Measurements from ENCODE around the gene NSUN4.
"Not testable (repeated sequence)": the region's sequence is repeated elsewhere in the genome, so short reads cannot be mapped to it uniquely, and the experiment has no call there.

The NSUN4 gene

DNA sequence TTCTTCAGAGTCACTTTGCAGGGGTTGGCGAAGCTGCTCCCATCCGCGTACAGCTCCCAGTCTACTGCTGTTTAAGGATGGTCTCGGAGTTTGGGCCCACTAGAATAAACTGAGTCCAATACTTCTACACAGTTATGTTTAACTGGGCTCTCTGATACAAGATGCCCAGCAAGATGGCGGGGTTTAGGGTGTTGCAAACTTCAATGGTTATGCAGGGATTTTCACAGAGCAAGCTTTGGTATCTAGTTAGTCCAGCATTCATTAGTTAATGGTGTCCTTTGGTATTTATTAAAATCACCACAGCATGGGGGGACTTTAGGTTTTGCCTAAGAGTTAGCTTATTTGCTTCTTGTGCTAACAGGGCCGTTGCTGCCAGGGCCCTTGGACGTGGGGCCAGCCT is 12.4 kb upstream of the NSUN4 start:
- DNase-seq (ENCODE audit: low read depth): not testable (repeated sequence)

GRCh38 chr1:46329807-46330206 is 10.8 kb upstream of the NSUN4 start:
- DNase-seq (ENCODE audit: low read depth): not testable (repeated sequence)

DNA sequence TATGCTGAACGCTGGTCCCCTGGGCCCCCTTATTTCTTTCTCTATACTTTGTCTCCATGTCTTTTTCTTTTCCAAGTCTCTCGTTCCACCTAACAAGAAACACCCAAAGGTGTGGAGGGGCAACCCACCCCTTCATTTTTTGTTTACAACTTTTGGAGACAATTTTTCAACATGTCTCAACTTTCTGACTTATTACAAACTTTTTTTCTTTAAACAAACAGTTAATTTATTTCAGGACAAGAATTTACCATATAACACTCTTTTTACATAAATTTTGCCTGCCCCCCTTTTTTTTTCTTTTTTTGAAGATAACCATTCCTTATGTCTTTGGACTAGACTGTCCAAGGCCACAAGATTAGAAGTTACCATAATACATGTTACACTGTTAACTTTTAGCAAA is 10.2 kb upstream of the NSUN4 start:
- not testable (repeated sequence) for DNase-seq (ENCODE audit: low read depth)

DNA sequence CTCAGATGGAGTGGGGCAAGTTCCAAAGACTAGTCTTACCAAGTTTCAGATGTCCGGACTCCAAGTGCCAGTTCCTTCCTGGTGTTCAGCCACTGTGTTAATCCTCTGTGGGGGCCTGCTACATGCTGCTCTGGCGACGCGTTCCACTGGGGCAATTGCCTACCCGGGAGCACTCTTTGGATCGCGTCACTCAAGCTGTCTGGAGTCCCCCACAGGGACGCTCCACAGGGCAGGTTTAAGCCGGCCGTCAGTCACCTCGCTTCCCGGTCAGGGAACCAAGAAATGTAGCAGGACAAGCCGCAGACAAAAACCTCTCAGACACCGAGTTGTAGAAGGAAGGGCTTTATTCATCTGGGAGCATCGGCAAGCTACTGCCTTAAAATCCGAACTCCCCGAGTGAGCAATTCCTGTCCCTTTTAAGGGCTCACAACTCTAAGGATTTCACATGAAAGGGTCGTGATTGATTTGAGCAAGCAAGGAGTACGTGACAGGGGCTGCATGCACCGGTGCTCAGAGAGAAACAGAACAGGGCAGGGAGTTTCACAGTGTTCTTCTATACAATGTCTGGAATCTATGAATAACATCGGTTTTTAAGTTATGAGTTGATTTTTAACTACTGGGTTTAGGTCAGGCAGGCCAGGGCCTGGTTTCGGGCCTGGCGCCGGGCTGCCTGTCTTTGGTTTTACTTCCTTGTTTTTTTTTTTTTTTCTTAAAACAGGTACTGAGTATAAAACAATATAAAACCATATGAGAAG is 8.6 kb upstream of the NSUN4 start:
- DNase-seq (ENCODE audit: low read depth): not testable (repeated sequence)

- no peak for DNase-seq (ENCODE audit: low read depth)
These were observed 7.1 kb upstream of the NSUN4 start for GRCh38 chr1:46333300-46334029.

DNA sequence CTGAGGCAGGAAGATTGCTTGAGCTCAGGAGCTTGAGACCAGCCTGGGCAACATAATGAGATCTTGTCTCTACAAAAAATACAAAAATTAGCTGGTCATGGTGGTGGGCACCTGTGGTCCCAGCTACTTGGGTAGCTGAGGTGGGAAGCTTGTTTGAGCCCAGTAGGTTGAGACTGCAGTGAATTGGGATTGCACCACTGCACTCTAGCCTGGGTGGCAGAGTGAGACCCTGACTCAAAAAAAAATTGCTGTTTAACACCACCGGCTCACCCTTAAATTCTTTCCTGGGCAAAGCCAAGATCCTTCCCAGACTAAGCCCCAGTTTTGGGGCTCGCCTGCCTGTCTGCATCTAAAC is 6.6 kb upstream of the NSUN4 start:
- DNase-seq (ENCODE audit: low read depth): no peak

GRCh38 chr1:46335081-46335480 is 5.5 kb upstream of the NSUN4 start:
- no peak for DNase-seq (ENCODE audit: low read depth)

DNA sequence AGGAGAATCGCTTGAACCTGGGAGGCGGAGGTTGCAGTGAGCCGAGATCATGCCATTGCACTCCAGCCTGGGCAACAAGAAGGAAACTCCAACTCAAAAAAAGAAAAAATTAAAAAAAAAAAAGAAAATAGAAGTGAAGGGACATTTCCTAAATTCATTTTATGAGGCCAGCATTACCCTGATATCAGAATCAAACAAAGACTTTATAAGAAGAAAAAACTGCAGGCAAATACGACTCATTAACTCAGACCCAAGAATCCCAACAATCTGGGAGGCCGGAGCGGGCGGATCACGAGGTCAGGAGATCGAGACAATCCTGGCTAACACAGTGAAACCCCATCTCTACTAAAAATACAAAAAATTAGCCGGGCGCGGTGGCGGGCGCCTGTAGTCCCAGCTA is 3.2 kb upstream of the NSUN4 start:
- not testable (repeated sequence) for DNase-seq (ENCODE audit: low read depth)

- no peak for DNase-seq (ENCODE audit: low read depth)
These were observed 846 bp downstream of the NSUN4 start for GRCh38 chr1:46341222-46342083.

DNA sequence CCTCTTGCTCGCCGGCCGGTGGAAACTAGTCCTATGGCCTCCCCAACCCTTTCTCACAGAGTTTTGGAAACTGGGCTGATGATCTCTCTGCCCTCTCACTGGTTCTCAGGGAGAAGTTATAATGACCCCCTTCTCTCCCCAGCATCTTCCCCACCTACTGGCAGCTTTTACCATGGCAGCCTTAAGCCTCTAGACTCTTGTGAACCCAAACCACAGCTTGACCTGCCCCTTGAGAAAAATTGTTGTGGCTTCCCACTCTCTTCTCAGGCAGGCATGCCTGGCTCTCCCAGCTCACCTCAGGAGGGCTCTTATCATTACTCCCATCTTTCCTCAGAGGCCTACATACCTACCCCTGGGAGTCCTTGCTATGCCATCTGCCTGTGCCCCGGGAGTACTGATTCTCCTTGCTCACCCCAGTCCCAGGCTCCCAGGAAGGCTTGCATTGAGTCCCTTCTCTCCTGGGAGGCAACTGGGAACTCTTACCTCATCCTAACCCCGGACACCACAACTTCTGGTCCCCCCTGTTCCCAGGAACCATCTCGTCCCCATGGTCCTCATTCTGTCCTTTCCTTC is 1.6 kb downstream of the NSUN4 start:
- DNase-seq (ENCODE audit: low read depth): no peak

DNA sequence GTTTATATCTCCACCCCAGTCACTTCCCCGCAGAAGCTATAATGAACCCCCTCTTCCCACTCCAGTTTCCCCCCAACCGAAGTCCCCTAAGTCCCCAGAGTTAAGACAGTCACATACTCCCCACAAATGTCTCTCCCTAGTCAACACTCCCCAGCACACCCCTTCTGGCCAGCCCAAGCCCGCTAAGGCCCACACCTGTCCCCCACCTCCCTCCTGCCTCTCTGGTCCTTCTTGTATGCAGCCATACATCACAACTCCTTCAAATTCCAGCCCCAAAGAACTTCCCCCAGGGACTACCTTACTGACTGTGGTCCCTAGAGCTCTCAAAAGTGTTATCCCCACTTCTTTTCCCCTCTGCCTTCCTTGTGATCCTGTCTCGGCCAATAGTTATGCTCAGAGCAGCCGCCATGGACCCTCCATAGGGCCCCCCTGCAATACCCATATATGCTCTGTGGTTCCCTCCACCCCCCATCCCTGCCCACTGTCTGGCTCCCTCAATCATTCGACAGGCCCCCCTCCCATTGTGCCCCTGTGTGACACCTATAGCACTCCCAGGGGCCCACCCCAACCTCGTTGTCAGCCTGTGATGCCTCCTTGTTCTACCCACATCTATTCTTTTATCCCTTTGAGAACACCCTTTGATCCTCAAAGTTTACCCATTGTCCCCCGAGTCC is 2.2 kb downstream of the NSUN4 start:
- no peak for DNase-seq (ENCODE audit: low read depth)

- DNase-seq (ENCODE audit: low read depth): no peak
These were observed 2.7 kb downstream of the NSUN4 start for GRCh38 chr1:46343351-46343695.

DNA sequence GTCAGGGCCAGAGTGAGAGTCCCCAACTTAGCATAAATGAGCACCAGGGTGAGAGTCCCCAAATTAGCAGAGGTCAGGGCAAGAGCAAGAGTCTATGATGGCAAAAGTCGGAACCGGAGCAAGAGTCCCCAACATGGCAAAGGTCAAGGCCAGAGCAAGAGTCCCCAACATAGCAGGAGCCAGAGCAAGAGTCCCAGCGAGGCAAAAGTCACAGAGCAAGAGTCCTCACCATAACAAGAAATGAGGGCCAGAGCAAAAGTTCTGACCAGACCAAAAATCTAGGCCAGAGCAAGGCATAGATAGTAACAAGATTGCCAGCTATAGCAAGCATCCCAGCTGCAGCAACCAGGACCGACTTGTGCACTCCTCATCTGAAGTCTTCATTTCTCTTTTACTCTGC is 3.1 kb downstream of the NSUN4 start:
- DNase-seq (ENCODE audit: low read depth): no peak

GRCh38 chr1:46344481-46344880 is 3.9 kb downstream of the NSUN4 start:
- DNase-seq (ENCODE audit: low read depth): no peak

DNA sequence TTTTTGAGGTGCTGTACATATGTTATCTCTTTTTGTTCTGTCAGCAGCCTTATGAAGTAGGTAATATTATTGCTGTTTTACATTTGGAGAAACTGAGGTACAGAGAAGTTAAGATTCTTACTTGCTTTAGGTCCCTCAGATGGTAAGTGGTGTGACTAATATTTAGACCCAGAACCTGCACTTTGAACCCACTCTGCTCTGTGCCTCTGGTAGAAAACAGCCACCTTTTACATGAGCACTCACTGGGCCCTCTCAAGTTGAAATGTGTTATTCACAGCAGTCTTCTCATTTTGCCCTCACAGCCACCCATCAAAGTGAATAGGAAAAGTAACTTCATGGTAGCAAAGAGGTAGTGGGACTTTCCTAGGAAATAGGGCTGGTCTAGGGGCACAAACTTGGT is 4.7 kb downstream of the NSUN4 start:
- DNase-seq (ENCODE audit: low read depth): no peak

DNA sequence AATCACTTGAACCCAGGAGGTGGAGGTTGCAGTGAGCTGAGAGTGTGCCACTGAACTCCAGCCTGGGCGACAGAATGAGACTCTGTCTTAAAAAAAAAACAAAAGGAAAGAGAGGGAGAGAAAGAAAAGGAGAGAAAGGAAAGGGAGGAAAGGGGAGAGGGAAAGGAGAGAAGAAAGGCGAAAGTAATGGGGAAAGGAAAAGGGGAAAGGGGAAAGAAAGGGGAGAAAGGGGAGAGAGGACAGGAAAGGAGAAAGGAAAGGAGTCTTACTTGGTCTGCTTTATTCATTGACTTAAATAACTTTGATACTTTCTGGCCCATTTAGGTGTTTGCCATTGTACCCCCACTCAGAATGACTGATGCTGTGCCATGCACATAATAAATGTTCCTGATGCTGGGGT is 11.8 kb downstream of the NSUN4 start:
- no peak for DNase-seq (ENCODE audit: low read depth)

GRCh38 chr1:46355920-46356319 is 15.3 kb downstream of the NSUN4 start:
- DNase-seq (ENCODE audit: low read depth): not testable (repeated sequence)

DNA sequence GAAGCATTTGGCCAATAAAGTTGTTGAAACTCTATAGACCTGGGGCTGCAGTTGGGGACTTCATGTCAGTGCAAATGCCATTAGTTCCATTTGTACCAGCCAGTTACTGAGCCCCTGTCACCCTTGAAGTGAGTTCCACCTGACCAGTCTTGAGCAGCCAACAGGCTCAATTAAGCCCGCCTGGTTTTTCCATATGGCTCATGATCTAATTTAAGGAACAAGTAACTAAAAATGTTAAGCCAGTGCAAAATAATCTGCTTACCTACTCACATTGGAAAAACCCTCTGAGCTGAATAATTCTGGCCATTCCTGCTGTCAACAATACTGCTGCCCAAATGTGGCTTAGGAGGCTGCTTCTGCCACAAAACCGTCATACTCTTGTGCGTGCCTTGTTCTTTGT is 21.6 kb downstream of the NSUN4 start:
- no peak for DNase-seq (ENCODE audit: low read depth)

DNA sequence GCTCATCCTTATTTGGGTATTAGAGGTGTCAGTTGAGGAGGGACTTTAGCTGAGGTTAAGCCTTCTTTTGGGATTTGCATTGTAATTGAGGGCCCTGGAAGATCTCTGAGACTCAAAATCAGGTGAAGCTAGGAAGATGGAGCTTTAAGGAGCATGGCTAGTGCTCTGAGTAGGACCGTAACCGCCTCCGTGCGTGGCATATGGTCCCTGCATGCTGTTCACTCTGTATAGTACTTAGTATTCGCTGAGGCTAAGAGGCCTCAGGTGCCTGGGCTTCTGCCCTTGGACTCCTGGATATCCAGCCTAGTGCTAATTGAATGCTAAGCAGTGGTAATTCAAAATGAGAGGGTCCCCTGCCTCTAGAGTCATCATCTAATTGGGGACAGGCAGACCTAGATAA is 22.5 kb downstream of the NSUN4 start:
- no peak for DNase-seq (ENCODE audit: low read depth)

- DNase-seq (ENCODE audit: low read depth): no peak
These were observed 24.0 kb downstream of the NSUN4 start for GRCh38 chr1:46364612-46365011.

DNA sequence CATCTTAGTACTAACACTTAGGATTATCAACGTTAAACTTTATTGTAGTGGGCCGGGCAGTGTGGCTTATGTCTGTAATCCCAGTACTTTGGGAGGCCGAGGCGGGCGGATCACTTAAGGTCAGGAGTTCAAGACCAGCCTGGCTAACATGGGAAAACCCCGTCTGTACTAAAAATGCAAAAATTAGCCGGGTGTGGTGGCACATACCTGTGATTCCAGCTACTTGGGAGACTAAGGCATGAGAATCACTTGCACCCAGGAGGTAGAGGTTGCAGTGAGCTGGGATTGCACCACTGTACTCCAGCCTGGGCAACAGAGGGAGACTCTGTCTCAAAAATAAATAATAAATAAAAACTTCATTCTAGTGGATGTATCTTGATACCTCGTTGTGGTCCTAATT is 25.2 kb downstream of the NSUN4 start:
- not testable (repeated sequence) for DNase-seq (ENCODE audit: low read depth)

DNA sequence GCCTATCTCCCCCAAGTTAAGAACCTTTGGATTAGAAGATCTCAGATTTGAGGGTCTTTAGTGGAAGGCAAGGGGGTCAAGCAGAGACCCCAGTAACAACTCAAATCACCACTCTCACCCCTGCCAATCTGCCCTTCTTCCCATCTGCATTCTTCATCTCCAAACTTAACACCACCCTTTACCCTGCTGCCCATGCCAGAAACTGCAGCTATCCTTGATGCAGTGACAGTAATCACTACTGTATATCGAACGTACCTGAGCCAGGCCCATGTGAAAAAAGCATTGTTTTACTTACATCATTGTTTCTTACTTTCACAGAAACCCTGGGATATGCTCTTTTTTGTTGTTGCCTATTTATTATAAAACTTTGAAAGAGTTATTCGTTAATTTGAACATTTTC is 26.5 kb downstream of the NSUN4 start:
- DNase-seq (ENCODE audit: low read depth): no peak

Data from non-pigmented ciliary epithelial cell (primary cell).